CD4-positive, alpha-beta T cell treated with Interleukin-15 for 1 hour (primary cell): ENCODE measurements around the gene SF3B2.
"Not testable (repeated sequence)": the region's sequence is repeated elsewhere in the genome, so short reads cannot be mapped to it uniquely, and the experiment has no call there.

Experiments used
- DNase-seq: peaks from one replicate; pipeline ENCODE4 v3.0.0-alpha.2; 2020

Gene SF3B2

DNA sequence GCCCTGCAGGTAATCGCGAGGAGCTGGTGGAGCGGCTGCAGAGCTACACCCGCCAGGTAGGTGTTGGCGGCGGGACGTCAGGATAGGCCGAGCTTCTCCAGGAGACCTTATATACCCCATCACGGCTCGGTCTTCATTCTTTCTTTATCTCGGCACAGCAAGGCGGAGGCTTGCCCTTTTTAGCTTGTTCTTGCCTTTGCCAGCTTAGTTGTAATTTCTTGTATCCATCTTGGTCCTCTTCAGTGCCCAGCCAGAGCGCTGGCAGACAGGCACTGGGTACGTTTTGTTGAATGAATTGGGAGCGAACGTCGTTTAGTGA lies 459 bp downstream of the SF3B2 start:
- DNase-seq, result no peak

DNA sequence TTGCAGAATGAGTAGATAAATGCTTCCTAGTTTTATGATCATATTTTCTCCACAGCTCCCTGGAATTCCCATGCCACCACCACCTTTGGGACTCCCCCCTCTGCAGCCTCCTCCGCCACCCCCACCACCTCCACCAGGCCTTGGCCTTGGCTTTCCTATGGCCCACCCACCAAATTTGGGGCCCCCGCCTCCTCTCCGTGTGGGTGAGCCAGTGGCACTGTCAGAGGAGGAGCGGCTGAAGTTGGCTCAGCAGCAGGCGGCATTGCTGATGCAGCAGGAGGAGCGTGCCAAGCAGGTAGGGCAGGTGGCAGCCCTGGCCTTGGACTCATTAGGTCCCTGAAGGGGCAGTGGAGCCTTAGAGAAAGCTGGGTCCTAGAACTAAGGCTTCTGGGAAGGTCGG lies 2.9 kb downstream of the SF3B2 start:
- DNase-seq, result no peak

DNA sequence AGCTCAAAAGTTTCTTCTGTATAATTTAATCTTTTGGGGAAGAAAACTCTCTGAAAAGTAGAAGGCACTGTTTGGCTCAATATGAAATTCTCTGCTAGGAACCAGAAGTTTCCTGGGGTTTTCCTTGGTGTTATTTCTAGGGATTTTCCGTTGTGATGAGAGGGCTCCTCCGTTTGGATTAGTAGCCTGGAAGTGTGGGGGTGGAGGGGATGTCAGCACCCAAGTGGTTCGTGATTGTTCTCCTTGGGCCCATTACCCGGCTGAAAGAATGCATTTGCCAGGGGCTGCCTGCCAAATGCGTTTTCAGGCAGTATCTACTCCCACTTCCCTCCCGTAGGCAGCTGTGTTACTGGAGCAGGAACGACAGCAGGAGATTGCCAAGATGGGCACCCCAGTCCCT lies 4.3 kb downstream of the SF3B2 start:
- DNase-seq, result no peak

DNA sequence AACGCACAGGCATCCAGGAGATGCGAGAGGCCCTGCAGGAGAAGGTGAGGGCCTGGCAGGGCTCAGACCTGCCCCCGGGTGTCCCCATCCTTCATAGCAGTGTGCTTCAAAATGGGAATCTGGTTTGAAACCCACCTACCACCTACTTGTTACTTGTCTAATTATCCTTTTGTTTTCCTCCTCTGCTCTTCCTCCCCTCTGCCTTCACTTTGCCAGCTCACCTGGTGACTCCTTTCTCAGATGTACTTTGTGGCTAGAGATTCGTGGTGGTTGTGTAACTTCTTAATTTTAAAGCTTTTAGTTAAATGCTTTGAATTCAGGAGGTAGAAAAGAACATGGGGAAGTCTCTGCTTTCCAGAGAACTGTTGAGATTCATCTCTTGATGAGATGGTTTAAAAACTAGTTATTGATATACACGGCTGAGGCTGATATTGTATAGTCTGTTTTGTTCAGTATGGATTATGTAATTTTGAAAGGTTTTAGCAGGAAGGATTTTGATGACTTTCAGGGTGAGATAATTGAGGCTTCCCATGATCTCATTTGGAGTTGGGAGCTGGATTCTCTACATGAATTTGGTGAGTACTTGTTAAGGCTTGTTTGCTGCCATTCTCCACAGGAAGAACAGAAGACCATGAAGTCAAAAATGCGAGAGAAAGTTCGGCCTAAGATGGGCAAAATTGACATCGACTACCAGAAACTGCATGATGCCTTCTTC lies 8.0 kb downstream of the SF3B2 start:
- no peak for DNase-seq

DNA sequence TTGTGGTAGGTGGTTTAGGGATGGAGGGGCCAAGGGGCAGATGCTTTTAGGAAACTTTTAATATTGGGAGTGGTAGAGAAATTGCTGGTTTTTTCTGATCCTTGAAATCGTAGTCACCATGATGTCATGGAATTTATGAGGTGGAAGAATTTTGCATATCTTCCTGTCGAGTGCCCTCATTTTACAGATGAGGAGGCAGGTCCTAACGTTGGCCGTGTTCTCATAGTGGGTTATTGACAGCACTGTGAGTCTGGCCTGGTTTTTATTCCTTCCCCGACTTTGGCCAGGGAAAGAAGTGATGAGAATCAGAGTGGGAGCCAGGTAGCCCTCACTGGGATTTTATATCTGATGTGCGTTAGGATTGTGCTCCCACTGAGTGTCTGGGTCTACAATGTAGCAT lies 9.1 kb downstream of the SF3B2 start:
- DNase-seq, result no peak

DNA sequence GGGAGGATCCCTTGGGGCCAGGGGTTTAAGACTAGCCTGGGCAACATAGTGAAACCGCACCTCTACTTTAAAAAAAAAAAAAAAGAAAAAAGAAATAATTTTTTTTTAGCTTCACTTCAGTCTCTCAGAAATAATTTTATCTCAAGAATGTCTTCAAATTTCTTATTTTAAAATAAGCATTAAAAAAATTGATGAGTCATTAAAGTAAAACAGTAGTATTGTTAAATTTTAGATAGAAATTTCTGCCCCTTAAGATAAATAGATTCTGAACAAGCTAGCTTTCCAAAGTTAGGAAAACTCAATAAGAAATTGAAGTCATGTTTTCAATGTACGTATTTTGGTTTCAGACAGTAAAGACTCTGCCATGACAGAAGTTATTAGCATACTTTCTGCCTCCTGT lies 10.2 kb downstream of the SF3B2 start:
- no peak for DNase-seq

DNA sequence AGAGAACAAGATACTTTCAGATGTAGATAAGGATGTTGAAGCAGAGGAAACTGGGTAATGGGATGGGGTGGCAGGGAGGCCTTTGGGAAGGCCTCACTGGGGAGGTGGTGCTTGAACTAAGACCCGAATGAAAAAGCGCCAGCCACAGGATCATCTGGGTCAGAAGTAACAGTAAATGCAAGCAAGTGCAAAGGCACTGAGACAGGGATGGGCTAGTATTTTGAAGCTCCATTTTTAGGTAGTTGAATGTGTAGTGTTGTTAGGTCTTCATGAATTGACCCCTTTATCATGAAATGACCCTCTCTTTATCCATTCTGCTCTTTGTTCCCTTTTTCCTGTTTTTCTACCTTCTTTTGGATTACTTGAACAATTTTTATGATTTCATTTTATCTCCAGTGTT lies 11.7 kb downstream of the SF3B2 start:
- DNase-seq, result no peak

DNA sequence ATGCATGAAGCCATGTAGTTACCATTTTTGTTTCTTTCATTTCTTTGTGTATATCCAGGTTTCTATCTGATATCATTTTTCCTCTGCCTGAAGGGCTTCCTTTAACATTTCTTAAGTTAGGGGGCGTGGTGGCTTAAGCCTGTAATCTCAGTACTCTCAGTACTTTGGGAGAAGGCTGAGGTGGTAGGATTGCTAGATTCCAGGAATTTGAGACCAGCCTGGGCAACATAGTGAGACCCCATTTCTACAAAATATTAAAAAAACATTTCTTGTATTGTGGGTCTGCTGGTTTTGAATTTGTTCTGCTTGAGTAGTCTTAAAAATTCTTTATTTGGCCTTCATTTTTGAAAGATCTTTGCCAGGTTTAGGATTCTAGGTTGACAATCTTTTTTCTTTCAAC lies 12.4 kb downstream of the SF3B2 start:
- DNase-seq, result no peak

DNA sequence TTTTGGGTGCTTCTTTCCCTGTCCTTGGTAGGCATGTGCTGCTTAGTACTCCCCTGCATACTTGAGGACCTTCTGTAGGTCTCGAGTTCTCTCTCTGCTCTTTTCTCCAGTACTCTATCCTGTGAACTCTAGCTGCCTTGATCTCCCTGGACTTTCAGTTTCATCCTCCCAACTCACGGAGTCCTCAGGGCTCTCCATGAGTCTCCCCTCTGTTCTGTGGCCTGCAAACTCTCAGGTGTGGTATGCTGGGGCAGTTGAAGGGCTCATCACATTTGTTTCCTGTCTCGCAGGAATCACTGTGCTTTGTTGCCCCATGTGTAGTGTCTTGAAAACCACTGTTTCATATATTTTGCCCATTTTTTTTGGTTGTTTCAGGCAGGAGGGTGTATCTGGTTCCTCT lies 14.6 kb downstream of the SF3B2 start:
- no peak for DNase-seq

DNA sequence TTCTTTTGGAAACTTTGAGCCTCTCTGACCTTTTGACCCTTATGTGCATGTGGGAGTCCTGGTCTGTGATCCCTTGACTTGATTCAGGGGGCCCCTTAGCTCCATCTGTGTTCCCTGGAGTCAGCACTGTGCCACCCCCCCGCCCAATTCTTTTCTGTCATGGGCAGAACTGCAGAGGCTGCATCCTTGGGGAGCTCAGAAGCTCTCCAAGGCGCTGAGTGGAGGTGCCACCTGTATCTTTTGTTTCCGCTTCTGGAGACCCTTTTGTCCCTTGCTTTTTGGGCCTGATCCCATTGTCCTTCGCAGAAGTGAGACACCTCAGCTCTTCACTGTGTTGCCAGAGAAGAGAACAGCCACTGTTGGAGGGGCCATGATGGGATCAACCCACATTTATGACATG lies 15.5 kb downstream of the SF3B2 start:
- no peak for DNase-seq

DNA sequence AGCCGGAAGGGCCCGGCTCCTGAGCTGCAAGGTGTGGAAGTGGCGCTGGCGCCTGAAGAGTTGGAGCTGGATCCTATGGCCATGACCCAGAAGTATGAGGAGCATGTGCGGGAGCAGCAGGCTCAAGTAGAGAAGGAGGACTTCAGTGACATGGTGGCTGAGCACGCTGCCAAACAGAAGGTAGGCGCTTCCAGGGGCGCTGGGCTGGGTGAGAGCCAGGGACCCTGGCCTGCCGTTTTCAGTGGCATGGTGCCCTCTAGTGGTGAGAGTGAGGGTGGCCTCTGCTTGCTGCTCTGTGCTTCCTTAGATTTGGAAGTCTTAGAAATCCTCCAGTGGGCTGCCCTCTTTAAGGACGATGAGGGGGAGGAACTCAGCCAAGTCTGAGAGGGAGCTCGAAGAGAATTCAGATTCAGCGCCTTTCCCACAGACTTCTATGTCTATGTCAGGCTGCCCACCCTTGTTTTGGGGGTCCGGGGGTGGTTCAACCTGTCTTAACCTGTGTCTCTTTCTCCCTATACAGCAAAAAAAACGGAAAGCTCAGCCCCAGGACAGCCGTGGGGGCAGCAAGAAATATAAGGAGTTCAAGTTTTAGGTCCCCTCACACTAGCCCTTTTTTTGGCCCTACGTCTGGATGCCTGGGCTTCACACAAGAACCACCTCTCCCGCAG lies 16.1 kb downstream of the SF3B2 start:
- peak; percentile 72 for DNase-seq

DNA sequence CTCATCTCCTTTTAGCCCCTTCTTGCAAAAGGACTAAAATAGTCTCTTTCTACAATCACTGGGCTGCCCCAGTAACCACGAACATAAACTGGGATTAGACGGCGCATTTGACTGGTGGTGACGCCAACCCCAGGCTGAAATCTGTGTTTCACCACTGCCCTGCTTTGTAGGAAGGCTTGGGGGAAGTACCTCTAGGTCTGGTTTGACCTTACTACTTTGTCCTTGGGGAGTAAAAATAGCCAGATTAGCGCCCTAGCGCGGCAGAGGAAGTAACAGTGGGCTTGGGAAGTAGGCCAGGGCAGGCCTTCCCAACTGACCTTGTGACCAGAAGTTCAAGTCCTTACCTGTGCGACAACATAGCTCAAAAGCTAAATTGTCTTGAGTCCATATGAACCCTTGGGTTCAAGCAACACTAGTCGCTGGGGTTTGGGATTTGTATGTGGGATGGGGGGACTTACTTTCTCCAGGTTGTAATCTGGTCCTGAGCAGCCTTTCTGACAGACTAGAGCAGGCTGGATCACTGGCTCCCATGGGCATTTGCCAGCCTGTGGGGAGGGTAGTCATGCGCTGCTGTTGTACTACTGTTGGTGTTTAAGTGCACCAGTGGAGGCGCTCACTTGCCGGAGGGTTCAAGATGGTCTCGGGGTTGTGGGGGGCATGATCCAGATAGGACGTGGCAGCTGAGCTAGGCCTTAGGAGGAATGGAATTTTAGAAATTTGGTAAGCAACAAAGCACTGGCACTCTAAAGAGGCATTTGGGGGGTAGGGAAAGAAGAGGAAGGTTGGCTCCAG lies 17.0 kb downstream of the SF3B2 start:
- peak; percentile 65 for DNase-seq

DNA sequence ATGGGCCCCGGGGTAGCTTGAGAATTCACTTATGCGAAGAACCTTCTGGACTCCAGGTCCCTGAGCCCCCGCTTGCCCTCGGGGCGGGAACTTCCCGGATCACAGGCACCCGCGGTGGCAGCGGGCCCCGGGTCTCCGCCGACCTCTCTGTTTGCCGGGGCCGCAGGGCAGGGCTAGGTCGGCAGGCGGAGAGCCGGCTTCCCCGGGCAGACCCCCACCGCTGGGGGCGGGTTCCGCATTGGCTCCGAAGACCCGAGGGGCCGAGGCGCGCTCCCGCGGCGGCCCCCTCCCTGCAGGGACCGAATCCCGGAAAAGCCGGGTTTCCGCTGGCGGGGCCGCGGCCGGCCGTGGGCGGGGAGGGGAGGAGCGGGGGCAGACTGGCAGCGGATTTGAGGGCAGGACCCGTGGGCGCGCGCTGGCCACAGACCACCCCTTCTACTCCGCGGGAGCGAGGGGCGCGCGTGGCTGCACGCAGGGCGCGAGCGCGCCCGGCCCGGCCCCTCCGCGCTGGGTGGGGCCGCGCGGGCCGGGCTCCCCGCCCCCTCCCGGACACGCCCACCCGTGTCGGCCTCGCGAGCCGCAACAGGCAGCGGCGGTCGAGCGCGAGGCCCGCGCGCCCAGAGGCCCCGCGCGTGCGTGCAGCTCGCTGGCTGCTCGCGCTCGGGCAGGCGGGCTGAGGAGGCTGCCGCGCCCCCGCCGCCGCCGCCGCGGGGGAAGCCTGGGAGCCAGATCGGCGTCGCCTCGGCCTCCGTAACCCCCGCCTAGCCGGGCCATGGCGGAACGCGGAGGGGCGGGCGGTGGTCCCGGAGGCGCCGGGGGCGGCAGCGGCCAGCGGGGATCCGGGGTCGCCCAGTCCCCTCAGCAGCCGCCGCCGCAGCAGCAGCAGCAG lies 17.8 kb downstream of the SF3B2 start, which contains the start of gene PACS1:
Gene PACS1 (plus strand): TSS at position 558 of the 889 bp plus-strand sequence. CDS start 215 bp downstream, at position 773.
- peak; percentile 87 for DNase-seq

DNA sequence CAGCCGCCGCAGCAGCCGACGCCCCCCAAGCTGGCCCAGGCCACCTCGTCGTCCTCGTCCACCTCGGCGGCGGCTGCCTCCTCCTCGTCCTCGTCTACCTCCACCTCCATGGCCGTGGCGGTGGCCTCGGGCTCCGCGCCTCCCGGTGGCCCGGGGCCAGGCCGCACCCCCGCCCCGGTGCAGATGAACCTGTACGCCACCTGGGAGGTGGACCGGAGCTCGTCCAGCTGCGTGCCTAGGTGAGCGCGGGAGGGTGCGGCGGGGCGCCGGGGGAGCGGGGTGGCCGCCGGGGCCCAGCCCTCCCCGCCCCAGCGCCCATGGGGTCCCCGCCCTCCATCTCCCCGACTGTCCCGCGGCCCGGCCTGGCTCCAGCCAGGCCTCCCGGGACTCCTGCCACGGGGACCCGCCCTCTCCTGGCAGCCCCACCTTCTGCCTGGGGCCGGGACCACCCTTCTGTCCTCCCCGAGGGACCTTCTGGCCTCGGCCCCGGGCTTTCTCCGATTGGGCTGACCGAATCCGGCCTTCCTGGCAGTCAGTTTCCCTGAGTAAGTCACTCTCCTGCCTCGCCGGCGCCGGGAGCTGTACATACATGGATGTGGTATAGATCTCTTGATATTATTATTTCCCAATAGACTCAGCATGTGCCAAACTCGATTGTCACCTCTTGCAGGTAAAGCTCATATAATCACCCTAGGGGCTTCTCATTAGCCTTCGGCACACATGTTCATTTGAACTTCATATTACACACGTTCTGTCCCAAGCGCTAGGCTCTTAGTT lies 18.6 kb downstream of the SF3B2 start:
- DNase-seq, result no peak

DNA sequence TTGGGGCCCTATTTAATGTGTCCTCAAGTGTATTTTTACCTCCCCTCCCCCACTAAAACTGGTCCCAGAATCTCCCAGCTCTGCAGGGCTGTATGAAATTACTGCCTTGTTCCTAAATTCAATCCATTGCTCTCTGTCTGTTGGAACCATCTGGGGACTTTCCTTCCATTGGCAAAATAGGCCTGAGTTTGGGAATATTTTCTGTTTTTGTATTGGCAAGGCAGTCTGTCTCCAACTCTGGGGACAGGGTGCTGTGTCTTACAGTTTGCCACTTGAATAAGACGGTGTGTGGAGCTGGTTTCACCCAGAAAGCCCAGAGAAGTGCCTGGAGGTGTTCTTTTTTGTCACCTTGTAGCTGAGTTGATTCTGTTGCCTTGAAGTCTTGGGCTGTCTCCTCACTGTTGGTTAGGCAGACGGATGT lies 19.2 kb downstream of the SF3B2 start:
- no peak for DNase-seq

DNA sequence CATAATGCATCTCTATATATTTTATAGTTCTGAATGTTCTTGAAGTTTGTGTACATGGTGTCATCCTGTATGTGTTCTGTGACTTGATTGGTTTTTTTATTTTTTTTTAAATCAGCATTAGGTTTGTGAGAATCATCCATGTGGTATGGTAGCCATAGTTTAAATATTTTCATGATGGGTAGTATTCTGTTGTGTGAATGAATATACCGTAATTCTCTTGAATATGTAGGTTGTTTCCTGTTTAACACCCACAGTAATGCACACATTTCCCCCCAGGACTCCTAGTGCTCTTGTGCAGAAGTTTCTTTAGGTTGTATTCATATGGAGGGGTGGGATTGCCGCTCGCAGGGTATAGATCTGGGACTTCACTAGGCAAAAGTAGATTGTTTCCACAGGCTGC lies 19.9 kb downstream of the SF3B2 start:
- DNase-seq, result no peak

DNA sequence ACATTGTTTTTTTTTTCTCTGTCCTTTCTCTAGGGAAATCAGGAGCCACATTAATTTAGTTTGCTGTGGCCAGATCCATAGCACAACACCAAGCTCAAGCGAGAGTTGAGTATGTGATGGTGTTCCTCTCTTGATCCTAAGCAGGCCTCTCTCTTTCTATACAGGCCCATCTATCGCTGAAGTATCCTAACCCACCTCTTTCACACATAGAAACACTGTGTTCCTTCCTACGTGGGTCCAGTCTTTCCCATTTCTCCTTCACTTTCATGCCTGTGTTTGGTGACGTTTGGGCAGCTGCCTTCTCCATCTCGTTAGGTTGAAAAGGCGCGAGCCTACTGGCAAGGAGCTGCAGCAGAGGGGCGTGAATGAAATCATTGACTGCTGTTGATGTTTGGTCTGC lies 20.4 kb downstream of the SF3B2 start:
- no peak for DNase-seq

DNA sequence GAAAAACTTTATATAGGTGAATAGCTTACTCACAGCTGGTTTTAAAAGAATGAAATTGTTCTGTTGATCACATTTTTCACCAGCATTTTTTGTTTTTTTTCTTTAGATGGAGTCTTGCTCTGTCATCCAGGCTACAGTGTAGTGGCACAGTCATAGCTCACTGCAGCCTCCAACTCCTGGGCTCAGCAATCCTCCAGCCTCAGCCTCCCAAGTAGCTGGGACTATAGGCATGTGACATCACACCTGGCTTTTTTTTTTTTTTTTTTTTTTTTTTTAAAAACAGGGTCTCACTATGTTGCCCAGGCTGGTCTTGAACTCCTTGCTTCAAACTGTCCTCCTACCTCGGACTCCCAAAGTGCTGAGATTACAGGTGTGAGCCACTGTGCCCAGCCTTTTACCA lies 21.5 kb downstream of the SF3B2 start:
- DNase-seq, result no peak

DNA sequence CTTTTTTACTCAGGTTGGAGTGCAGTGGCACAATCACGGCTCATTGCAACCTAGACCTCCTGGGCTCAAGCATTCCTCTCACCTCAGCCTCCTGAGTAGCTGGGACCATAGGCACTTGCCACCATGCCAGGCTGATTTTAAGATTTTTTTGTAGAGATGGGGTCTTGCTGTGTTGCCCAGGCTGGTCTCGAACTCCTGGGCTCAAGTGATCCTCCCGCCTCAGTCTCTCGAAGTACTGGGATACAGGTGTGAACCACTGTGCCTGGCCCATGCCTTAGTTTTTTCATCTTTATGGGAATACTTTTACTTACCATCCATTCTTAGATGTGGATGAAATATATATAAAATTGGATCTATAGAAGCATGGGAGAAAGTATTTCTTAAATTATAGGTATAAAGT lies 23.1 kb downstream of the SF3B2 start:
- DNase-seq, result no peak

DNA sequence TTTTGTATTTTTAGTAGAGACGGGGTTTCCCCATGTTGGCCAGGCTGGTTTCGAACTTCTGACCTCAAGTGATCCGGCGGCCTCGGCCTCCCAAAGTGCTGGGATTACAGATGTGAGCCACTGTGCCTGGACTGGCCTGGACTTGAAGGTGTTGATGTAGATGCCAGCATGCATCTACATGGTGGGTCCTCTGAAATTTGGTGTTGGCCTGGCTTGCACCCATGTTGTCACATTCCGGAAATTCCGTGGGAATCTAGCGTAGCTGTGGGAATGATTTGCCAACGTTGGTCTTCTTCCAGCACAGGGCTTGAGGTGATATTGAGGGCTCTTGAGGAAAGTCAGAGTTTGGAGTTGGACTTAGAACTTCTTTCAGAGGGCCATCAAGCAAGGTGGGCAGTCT lies 24.4 kb downstream of the SF3B2 start:
- no peak for DNase-seq

DNA sequence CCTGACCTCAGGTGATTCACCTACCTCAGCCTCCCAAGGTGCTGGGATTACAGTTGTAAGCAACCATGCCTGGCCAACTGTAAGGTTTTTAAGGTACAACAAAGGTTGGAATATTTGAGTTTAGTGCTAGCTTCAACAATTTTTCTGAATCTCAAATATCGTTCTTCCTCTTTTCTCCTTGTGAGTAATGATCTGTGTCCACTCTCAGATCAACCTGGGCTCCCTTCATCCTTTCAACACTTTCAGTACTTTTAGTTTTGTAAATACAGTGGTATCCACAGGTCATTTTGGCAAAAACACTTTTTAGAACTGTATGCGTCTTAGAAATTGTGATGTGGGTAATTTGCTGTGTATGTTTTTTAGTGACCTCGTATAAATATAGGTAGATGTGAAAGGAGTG lies 25.8 kb downstream of the SF3B2 start:
- no peak for DNase-seq

DNA sequence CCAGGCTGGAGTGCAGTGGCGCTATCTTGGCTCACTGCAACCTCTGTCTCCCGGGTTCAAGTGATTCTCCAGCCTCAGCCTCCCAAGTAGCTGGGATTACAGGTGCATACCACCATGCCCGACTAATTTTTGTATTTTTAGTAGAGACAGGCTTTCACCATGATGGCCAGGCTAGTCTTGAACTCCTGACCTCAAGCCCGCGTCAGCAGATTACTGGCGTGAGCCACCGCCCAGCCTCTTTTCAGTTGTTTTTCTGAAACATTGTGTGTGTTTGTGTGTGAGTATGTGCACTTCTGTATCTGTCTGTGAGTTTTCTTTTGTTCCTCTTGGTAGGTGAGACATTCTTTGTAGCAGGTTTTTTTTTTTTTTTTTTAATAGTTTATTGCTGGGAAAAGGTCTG lies 26.8 kb downstream of the SF3B2 start:
- DNase-seq, result not testable (repeated sequence)
